HG02973 (cell line): ENCODE measurements around the gene SRR.
"Not testable (repeated sequence)": the region's sequence is repeated elsewhere in the genome, so short reads cannot be mapped to it uniquely, and the experiment has no call there.

ENCODE experiments used
- ATAC-seq: cut with Tn5 transposase; IDR thresholded peaks from one replicate; pipeline ENCODE4 v1.9.1; 2021; ENCODE audit warnings: moderate library complexity; ENCODE audit not compliant: unreplicated experiment

Gene SRR

DNA sequence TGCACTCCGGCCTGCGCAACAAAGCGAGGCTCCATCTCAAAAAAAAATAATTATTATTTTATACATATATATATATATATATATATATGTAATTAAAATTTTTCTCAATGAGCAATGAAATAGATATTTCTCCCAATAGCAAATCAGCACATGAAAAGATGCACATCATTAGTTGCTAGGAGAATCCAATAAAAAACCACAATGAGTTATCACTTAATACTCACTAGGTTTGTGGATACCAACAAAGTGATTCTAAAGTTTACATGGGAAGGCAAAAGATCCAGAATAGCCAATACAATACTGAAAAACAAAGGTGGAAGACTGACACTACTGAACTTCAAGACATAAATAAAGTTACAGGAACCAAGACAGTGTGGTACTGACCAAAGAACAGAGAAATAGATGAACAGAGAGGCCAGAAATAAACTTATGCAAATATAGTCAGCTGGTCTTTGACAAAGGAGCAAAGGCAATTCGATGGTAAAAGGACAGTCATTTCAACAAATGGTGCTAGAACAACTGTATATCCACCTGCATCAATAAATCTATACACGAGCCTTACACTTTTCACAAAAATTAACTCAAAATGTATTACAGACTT, 13.8 kb upstream of the SRR start:
- ATAC-seq = no peak

GRCh38 chr17:2292100-2292499, 11.7 kb upstream of the SRR start:
- no peak for ATAC-seq

DNA sequence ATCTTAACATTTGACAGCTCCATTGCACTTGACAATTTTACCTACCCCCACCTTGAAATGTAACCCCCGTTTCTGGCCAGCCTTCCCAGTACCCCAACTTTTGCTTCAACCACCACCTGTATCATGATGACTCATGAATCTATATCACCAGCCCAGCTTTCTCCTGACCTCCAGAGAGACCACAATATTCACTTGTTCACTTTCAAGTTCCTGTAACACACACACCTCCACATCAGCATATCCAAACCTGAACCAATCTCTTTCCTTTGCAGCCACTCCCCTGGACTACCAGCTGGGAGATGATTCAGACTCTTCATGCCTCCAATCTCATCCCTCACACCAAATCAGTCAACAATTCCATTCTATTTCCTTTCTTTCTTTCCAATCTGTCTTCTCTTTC, 8.2 kb upstream of the SRR start:
- no peak for ATAC-seq

DNA sequence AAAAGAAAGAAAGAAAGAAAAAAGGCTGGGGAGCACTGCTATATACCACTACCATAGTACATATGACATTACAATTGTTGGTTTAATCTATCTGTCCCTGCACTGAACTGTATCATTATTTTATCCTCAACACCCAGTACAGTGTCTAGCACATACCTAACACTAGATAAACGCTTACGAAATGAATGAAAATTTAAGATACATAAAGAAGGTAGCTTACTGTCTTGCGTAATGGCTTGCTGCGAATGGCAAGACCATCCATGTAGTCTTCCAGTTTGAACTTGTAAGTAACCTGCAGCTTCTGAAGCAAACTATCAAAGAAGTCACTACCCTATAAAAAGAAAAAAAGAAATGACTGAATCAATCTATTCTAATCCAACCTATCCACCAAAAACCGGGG, 6.7 kb upstream of the SRR start:
- no peak for ATAC-seq

DNA sequence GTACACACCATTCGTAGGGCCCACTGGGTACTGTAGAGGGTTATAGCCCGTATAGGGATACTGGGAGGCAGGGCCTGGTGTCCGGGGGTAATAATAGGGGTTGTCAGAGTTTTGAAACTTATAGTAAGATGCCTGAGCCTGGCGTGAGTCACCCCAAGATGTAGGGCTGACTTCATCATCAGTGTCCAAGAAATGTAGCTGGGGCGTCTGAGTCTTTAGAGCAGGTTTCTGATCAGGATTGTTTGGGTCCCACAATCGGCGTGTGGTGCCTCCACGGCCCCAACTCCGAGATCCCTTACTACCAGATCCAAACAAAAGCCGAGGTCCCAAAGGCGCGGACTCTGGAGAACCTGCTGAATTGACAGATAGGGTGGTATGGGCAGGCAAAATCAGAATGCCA, 4.6 kb upstream of the SRR start:
- ATAC-seq = no peak

GRCh38 chr17:2299756-2300155, 4.0 kb upstream of the SRR start:
- no peak for ATAC-seq

DNA sequence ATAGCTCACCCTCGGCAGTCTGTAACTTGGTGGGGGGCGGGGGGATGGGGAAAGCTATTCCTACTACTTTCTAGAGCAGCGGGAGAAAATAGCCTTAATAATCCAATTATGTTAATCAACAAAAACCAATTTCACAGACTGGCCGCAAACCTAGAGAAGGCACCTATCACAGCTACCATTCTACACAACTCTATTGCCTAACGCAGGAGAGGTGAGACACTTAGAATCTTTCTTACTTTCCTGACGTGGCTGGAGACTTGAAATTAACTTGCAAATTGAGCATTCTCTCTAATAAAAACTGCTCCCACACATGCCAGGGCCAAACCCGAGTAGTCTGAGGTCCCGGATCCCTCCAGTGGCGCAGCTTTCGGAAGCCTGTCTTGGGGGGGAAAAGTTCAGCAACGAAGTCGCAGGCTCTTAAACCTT, 959 bp upstream of the SRR start:
- peak; percentile 17 for ATAC-seq

- no peak for ATAC-seq
Observed at GRCh38 chr17:2304931-2305330, 1.2 kb downstream of the SRR start.

DNA sequence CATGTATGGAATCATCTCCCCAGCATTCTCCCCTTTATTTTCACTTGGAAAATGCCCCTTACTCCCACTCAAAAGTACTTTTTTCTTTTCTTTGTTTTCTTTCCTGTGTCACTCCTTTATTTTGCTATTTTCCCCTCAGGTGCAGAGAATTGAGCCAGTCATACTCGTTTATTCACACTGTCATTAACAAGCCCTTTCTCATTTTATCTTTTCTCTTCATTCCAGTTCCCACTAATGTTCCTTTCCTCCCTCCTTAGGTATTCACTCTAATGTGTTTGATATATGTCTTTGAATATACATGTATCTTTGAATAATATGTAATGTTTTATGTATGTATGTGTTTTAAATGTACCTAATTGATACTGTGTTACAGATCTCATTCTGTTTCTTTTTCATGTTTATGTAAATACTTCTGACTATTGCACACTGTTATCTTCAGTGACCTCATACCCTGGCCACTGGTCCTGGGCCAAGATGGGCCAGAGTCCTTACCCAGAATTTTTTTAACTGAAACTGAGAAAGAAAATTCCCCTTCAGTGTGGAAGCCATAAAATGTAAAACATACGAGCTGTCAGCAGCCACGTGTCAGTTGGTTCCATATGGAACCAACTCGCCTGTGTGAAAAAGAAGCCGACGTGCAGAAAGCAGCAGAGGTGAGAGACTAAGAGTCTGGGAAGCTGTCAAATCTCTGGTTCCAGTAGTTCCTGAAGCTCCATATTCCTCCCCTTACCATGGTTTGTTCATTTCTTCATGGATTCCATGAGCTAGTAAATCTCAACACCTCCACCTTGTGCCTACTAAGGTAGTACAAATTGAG, 5.8 kb downstream of the SRR start:
- ATAC-seq = no peak

DNA sequence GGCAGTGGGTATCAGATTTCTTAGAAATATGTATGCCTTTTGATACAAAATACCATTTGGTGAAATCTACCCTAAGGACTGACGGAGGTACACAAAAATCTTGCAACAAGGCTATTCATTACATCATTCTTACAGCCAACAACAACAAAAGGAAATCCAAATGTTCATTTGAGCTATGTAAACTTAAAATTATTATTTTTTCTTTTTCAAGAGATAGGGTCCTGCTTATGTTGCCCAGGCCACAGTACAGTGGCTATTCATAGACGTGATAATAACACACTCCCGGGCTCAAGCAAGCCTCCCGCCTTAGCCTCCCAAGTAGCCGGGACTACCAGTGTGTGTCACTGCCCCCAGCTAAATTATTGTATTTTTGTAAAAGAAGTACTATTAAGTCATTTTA, 9.0 kb downstream of the SRR start:
- ATAC-seq = no peak

DNA sequence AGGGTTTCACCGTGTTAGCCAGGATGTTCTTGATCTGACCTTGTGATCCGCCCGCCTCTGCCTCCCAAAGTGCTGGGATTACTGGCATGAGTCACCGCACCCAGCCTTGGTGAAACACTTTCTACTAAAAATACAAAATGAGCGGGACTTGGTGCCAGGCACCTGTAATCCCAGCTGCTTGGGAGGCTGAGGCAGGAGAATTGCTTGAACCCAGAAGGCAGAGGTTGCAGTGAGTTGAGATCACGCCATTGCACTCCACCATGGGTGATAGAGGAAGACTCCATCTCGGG, 13.1 kb downstream of the SRR start:
- not testable (repeated sequence) for ATAC-seq

- no peak for ATAC-seq
Observed at GRCh38 chr17:2317796-2318195, 14.0 kb downstream of the SRR start.

DNA sequence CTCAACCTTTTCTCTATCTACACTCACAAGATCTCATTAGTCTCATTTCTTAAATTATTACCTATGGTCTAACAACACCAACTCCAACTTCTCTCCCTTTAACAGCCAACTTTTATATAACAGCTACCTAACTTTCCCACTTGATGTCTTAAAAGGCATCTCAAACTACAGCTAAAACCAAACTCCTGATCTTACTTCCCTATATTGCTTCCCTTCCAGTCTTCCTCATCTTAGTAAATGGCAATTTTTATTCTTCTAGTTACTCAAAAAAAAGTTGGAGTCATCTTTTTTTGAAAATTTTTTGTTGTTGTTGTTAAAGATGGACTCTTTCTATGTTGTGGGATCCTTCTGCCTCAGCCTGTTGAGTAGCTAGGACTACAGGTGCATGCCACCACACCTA, 15.3 kb downstream of the SRR start:
- ATAC-seq = no peak

- ATAC-seq = no peak
Observed at GRCh38 chr17:2321399-2321798, 17.6 kb downstream of the SRR start.

DNA sequence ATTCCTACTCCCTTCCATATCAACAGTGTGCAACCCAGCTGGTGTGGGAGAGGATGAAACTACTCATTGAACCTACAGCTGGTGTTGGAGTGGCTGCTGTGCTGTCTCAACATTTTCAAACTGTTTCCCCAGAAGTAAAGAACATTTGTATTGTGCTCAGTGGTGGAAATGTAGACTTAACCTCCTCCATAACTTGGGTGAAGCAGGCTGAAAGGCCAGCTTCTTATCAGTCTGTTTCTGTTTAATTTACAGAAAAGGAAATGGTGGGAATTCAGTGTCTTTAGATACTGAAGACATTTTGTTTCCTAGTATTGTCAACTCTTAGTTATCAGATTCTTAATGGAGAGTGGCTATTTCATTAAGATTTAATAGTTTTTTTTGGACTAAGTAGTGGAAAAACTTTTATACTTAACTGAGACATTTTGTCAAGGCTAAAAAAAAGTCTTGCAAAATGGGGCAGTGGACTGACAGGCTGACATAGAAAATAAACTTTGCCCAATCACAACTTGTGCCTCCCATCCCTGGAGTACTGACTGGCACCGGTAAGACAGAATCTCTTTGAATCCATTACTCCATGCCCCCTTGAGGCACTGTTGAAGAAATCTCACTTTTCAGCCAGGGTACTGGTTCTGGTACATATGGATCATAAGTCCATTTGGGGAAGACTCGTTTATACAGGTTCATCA, 20.0 kb downstream of the SRR start:
- ATAC-seq = no peak

DNA sequence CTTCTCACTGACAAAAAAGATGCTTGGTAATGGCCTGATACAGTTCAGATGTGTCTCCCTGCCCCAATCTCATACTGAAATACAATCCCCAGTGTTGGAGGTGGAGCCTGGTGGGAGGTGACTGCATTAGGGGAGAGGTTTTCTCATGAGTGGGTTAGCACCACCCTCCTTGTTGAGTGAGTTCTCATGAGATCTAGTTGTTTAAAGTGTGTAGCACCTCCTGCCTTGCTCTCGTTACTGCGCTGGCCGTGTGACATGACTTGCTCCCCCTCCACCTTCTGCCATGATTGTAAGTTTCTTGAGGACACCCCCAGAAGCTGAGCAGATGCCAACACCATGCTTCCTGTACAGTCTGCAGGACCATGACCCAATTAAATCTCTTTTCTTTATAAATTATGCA, 27.6 kb downstream of the SRR start:
- no peak for ATAC-seq

GRCh38 chr17:2335726-2336214, 32.0 kb downstream of the SRR start:
- ATAC-seq = no peak

DNA sequence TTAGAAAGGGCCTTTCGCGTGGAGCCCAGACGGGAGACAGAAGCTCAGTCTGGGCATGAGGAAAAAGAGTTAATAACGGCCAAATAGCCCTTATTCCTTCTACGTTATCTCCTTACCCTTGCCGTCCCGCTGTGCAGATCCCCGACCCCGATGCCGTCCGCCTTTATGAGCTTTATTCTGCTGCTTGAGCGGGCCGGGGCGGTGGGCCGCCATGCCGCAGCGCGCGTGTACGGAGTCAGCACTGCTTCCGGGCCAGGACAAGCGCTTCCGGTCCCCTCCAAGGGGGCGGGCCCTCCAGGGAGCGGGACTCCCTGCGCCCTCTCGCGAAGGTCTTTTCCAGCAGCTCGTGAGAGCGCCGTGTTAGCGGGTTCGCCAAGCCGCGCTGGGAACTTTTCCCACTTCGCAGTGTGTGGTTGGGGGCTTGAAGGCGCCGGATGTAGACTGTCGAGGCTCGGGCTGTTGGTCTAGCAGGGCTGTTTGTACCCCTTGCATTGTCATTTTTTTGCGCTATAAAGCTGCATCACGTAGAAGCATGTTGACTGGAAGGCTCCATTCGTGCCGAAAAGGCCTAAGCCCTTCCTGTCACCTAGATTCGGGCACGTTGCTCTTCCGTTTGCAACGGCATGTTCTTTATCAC, 32.6 kb downstream of the SRR start, which contains the start of gene TSR1:
Gene TSR1, minus strand, starts transcription at position 243 of the 637 bp plus-strand sequence. Its CDS starts 30 bp downstream, at position 213.
- peak; percentile 74 for ATAC-seq

DNA sequence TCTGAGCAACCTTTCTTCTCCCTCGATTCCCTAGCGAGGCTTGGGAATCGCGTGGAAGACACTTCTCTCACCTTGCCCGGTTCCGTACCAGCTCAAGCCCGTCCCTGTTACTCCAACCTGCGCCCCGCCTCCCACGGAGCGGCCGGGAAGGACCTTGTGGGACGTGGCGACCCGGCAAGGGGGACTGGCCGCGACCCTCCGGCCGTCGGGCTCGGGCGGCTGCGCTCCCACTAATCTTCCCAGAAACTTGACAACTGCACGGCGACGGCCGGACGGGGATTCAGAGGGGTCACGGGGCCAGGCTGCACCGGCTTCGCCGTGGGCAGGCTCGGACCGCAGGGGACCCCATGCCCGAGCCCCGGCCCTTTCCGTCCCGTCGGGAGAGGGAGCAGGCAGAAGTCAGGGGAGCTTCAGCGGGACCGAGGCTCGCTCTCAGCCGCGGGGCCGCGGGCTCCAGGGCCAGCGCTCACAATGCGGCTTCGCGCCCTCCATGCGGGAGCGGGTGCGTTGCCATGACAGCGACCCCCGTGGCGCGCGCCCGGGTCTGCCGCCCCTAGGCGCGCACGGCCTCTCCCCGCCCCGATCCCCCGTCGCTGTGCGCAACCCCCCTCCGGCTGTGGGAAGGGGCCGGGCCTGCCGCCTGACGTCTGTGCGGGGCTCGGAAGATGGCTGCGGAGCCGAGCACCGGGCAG, 33.2 kb downstream of the SRR start, which contains the start of gene SGSM2:
Gene SGSM2, plus strand, starts transcription at position 650 of the 692 bp plus-strand sequence. CDS start 188 bp downstream, outside the sequence.
- ATAC-seq = no peak

- ATAC-seq = no peak
Observed at GRCh38 chr17:2337544-2338314, 34.0 kb downstream of the SRR start.
